OCI-LY3 (cell line): Measurements from ENCODE around the gene SLC49A3.

Experiments used
- H2AFZ ChIP-seq: fragments of 200-600, 300-600 bp; shearing (Covaris generic); 2 replicates; pipeline ENCODE4 v1.6.0; 2014; ENCODE audit warnings: antibody characterized with exemption, low read depth, low read length
- H3K27ac ChIP-seq: fragments of 200-600, 300-600 bp; sonication (generic); 2 replicates; pipeline ENCODE4 v1.5.1; 2014; ENCODE audit warnings: mild to moderate bottlenecking, low read length, moderate library complexity, mixed read lengths
- H3K27me3 ChIP-seq: fragments of 200-600, 300-600 bp; sonication (generic); 2 replicates; pipeline ENCODE4 v1.6.1; 2014; ENCODE audit warnings: low read depth, low read length, mixed read lengths
- H3K36me3 ChIP-seq: fragments of 200-600, 300-600 bp; sonication (generic); replicated peaks from 2 replicates; pipeline ENCODE3; 2014; ENCODE audit warnings: low read depth, low read length, mixed read lengths
- H3K4me1 ChIP-seq: fragments of 300-600, 200-600 bp; sonication (generic); 2 replicates; pipeline ENCODE4 v1.6.1; 2014; ENCODE audit warnings: low read length, mixed read lengths
- H3K4me2 ChIP-seq: fragments of 200-600, 300-600 bp; sonication (generic); 2 replicates; pipeline ENCODE4 v1.6.1; 2014; ENCODE audit warnings: low read length, mixed read lengths
- H3K4me3 ChIP-seq: fragments of 300-600, 200-600 bp; sonication (generic); 2 replicates; pipeline ENCODE4 v1.5.1; 2014; ENCODE audit warnings: antibody characterized with exemption, mild to moderate bottlenecking, low read length, moderate library complexity
- H3K79me2 ChIP-seq: fragments of 300-600, 200-600 bp; shearing (Covaris generic); 2 replicates; pipeline ENCODE4 v1.6.1; 2014; ENCODE audit warnings: mild to moderate bottlenecking, low read length, mixed read lengths
- H3K9ac ChIP-seq: fragments of 300-600, 200-600 bp; shearing (Covaris generic); 2 replicates; pipeline ENCODE4 v1.6.0; 2014; ENCODE audit warnings: mild to moderate bottlenecking, low read length, moderate library complexity
- H3K9me3 ChIP-seq: fragments of 200-600, 300-600 bp; shearing (Covaris generic); 2 replicates; pipeline ENCODE4 v1.6.1; 2014; ENCODE audit warnings: low read length, mixed read lengths; ENCODE audit not compliant: insufficient read depth
- H4K20me1 ChIP-seq: fragments of 200-600, 300-600 bp; sonication (generic); 2 replicates; pipeline ENCODE4 v1.6.1; 2016; ENCODE audit warnings: low read length, mixed read lengths; ENCODE audit not compliant: insufficient read depth
- EZH2phosphoT487 ChIP-seq: fragments of 200-600 bp; shearing (Covaris generic); IDR thresholded peaks from 2 replicates; pipeline ENCODE4 v1.6.1; 2018; ENCODE audit warnings: antibody characterized with exemption, mixed run types, low read depth
- TF ChIP-seq, protein P1 (sequence below): fragments of 200-600, 300-600 bp; sonication (generic); IDR thresholded peaks from 2 replicates; pipeline ENCODE4 v1.5.1; 2014; ENCODE audit warnings: antibody characterized with exemption, low read length, low read depth

The SLC49A3 gene

DNA sequence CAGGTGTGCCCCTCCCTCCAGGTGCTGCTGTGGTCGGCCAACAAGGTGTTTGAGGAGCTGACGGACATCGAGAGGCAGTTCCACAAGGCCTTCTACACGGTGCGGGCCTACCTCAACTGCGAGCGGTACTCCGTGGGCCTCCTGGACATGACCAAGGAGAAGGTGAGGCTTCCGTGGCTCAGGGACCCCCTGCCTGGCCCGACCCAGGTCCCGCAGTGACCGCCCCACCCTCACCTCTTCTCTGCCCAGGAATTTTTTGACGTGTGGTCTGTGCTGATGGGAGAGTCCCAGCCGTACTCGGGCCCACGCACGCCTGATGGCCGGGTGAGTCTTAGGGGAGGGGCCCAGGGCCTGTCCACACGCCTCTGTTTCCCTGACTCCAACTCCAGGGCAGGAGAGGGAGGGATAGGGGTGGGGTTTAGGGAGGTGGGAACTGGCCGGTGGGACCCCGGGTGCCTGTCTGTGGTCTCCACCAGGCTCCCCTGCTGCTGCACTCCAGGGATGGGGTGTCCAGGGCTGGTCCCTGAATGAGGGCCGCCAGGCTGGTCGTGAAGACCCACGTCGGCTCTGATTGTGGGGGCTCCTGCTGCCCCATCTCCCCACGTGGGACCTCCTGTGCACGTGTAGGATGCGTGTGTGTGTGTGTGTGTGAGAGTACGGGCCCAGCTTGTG, 35.0 kb downstream of the SLC49A3 start:
- no peaks in the 10 kb centered on the region for H3K79me2 ChIP-seq

DNA sequence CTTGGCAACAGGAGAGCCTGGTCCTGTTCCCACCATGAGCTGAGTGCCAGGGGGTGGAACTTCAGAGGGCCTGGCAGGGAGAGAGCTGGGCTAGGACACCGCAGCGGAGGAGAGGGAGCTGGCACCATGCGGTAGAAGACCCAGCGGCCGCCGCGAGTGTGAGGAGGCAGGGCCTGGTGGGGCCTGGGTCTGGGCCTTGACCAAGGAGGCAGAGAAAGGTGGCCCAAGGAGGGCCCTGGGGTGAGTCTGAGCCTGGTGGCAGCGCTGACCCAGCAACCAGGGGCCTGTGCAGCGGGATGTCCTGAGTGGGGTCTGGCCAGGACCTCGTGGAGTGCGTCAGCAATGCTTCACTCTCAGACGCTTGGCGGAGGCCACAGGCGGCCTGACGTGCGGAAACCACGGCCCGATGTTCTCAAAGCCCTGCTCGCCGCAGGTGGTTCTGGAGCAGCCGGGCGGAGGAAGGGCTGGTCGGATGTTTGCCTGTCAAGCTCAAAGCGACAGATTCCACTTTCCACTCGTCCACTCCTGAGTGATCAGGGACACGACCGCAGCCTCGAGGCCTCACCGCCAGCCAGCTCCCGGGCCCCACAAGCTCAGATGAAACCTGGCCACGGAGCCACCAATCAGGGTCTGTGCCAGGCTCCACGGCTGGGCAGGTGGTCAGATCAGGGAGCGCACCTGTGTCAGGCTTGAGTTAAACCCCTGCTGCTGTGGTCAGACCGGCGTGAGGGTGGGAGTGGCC, 35.7 kb downstream of the SLC49A3 start:
- Histone ChIP-seq H3K4me2 (no peak overlapping the region), H3K9me3 (no peaks in the 10 kb centered on the region), H3K36me3 (no peaks in the 10 kb centered on the region), H3K27ac (no peak overlapping the region), H3K27me3 (no peaks in the 10 kb centered on the region), H4K20me1 (no peaks in the 10 kb centered on the region), H2AFZ (no peak overlapping the region), H3K4me3 (no peak overlapping the region), H3K9ac (no peak overlapping the region), H3K79me2 (no peaks in the 10 kb centered on the region), H3K4me1 (no peaks in the 10 kb centered on the region)
- TF ChIP-seq, protein P1, sequence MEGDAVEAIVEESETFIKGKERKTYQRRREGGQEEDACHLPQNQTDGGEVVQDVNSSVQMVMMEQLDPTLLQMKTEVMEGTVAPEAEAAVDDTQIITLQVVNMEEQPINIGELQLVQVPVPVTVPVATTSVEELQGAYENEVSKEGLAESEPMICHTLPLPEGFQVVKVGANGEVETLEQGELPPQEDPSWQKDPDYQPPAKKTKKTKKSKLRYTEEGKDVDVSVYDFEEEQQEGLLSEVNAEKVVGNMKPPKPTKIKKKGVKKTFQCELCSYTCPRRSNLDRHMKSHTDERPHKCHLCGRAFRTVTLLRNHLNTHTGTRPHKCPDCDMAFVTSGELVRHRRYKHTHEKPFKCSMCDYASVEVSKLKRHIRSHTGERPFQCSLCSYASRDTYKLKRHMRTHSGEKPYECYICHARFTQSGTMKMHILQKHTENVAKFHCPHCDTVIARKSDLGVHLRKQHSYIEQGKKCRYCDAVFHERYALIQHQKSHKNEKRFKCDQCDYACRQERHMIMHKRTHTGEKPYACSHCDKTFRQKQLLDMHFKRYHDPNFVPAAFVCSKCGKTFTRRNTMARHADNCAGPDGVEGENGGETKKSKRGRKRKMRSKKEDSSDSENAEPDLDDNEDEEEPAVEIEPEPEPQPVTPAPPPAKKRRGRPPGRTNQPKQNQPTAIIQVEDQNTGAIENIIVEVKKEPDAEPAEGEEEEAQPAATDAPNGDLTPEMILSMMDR = no peak
- TF ChIP-seq EZH2phosphoT487 = no peak

More for the DNA sequence above, 35.0 kb downstream of the SLC49A3 start:
- Histone ChIP-seq H3K4me1 (no peaks in the 10 kb centered on the region), H4K20me1 (no peaks in the 10 kb centered on the region), H3K36me3 (no peaks in the 10 kb centered on the region), H2AFZ (no peak overlapping the region), H3K4me3 (no peak overlapping the region), H3K27me3 (no peaks in the 10 kb centered on the region), H3K9ac (no peak overlapping the region), H3K9me3 (no peaks in the 10 kb centered on the region), H3K27ac (no peak overlapping the region), H3K4me2 (no peak overlapping the region)
- no peak for TF ChIP-seq EZH2phosphoT487
- TF ChIP-seq, protein P1 = no peak

DNA sequence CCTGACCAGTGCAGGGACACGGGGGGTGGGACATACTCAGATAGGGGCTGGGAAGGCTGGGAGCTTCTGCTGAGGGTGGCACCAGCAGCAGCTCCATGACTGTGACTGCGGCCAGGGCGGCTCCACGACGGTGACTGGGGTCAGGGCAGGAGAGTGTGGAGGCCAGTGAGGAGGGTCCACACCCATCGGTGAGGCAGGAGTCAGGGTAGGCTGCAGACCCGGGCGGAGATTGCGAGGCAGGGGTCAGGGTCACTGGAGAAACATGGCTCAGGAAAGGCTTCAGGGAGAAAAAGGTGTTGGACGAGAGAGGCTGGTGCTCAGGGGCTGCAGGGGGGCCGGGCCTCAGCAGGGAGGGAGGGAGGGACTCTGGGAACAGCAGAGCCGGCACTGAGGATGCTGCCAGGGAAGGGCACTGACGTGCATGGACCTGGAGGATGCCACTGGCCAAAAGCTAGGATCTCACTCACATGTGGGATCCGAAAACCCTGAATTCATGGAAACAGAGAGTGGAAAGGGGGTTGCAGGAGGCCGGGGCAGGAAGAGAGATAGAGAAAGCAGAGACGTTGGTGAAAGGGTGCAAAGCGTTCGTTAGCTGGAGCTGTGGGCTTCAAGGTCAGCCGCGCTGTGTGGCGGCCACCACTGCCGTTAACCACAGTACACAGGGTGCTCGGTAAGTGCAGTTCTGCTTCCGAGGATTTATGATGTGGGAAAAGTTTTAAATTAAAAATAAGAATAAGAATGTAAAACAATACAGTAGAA, 36.9 kb downstream of the SLC49A3 start:
- Histone ChIP-seq H3K27ac (no peak overlapping the region), H2AFZ (no peak overlapping the region), H3K4me3 (no peak overlapping the region), H3K9ac (no peak overlapping the region), H3K9me3 (no peaks in the 10 kb centered on the region), H3K36me3 (no peaks in the 10 kb centered on the region), H3K79me2 (no peaks in the 10 kb centered on the region), H3K4me1 (no peaks in the 10 kb centered on the region), H3K27me3 (no peaks in the 10 kb centered on the region), H4K20me1 (no peaks in the 10 kb centered on the region), H3K4me2 (no peak overlapping the region)
- TF ChIP-seq, protein P1 = no peak
- TF ChIP-seq EZH2phosphoT487 = no peak
